Activated CD8-positive, alpha-beta T cell treated with anti-CD3 and anti-CD28 coated beads for 36 hours (primary cell): ENCODE results near the gene MXD3. TPM values are rescaled to one million over a fixed set of nuclear protein-coding genes. Genes with fewer than 3 reads are reported as not detected.
"Not testable (repeated sequence)": the region's sequence is repeated elsewhere in the genome, so short reads cannot be mapped to it uniquely, and the experiment has no call there.

Source experiments
- ATAC-seq: fragments of 200-7000 bp; cut with Tn5 transposase; one replicate; pipeline ENCODE4 v1.10.0; 2021; ENCODE audit warnings: mild to moderate bottlenecking, moderate library complexity
- CTCF ChIA-PET: fragments of 350-600 bp; sonication (Branson Sonifier 250); formaldehyde crosslinking; loops from one replicate; lab custom pipeline; 2021; ENCODE audit warnings: antibody characterized with exemption; lab: Charles Lee
- POLR2A ChIA-PET: fragments of 350-600 bp; sonication (Branson Sonifier 250); formaldehyde crosslinking; loops from one replicate; lab custom pipeline; 2021; ENCODE audit warnings: antibody characterized with exemption; lab: Charles Lee
- DNase-seq: peaks from one replicate; pipeline ENCODE4 v3.0.0-alpha.2; 2020
- H3K27ac Mint-ChIP-seq: one replicate; pipeline ENCODE4 v1.8.0; 2021; ENCODE audit warnings: mild to moderate bottlenecking, mixed read lengths
- H3K27me3 Mint-ChIP-seq: one replicate; pipeline ENCODE4 v1.8.0; 2021; ENCODE audit warnings: mixed read lengths
- H3K36me3 Mint-ChIP-seq: one replicate; pipeline ENCODE4 v1.8.0; 2021; ENCODE audit warnings: low read depth, mixed read lengths
- H3K4me1 Mint-ChIP-seq: one replicate; pipeline ENCODE4 v1.8.0; 2021; ENCODE audit warnings: low read depth, mixed read lengths
- H3K4me3 Mint-ChIP-seq: one replicate; pipeline ENCODE4 v1.8.0; 2021; ENCODE audit warnings: mild to moderate bottlenecking, moderate library complexity, mixed read lengths
- H3K9me3 Mint-ChIP-seq: one replicate; pipeline ENCODE4 v1.8.0; 2021; ENCODE audit warnings: mixed read lengths
- intact Hi-C: fragments of 100-400 bp; cut with micrococcal nuclease; formaldehyde crosslinking; loops from one replicate; pipeline ENCODE4 v1.10.0; 2022
- total RNA-seq, 2 experiments: library from RNA; stranded (reverse); gene quantifications; one replicate each; pipeline ENCODE4 v1.2.3, GENCODE V29; 2021
- TF ChIP-seq, protein P1 (sequence below): fragments of 200-600 bp; IDR thresholded peaks from one replicate; pipeline ENCODE4 v1.8.0; 2022; ENCODE audit warnings: antibody characterized with exemption, mild to moderate bottlenecking

The MXD3 gene
- total RNA-seq, 2 experiments from 2014 or later, result 19.3 to 25.1 TPM

DNA sequence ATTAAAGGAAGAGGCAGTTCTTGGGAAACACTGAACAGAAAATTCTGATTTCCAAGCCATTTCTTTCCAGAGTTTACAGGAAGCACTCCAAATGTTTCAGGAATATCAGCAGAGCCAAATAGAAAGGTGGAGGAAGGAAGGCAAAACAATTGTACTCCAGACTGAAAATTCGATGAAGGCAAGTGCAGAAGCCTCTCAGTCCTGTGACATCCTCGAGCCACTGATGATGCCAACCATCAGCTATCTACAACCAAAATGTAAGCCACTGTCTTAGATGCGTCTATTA lies 37.6 kb upstream of the MXD3 start:
- POLR2A ChIA-PET, result interaction anchor here (3.5 to 4.2 kb wide), 2 partner anchors 11 to 37 kb away, joined by 15 to 19 read pairs; no protein-coding TSS in a partner anchor
- Mint-ChIP-seq H3K36me3 (peaks cover 15% of the 10 kb centered on the region), H3K4me1 (peaks cover 41% of the 10 kb centered on the region), H3K4me3 (peak overlapping the region; percentile 93), H3K27ac (no peak overlapping the region), H3K9me3 (no peaks in the 10 kb centered on the region), H3K27me3 (no peaks in the 10 kb centered on the region)
- CTCF ChIA-PET, result interaction anchor here (0.9 to 5.3 kb wide), 6 partner anchors 23 to 108 kb away, joined by 3 to 28 read pairs (median 4); no protein-coding TSS in a partner anchor
- intact Hi-C loops, result no loop called here
- TF ChIP-seq, protein P1, sequence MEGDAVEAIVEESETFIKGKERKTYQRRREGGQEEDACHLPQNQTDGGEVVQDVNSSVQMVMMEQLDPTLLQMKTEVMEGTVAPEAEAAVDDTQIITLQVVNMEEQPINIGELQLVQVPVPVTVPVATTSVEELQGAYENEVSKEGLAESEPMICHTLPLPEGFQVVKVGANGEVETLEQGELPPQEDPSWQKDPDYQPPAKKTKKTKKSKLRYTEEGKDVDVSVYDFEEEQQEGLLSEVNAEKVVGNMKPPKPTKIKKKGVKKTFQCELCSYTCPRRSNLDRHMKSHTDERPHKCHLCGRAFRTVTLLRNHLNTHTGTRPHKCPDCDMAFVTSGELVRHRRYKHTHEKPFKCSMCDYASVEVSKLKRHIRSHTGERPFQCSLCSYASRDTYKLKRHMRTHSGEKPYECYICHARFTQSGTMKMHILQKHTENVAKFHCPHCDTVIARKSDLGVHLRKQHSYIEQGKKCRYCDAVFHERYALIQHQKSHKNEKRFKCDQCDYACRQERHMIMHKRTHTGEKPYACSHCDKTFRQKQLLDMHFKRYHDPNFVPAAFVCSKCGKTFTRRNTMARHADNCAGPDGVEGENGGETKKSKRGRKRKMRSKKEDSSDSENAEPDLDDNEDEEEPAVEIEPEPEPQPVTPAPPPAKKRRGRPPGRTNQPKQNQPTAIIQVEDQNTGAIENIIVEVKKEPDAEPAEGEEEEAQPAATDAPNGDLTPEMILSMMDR, result no peak
- DNase-seq (no peak), ATAC-seq (no peak)

DNA sequence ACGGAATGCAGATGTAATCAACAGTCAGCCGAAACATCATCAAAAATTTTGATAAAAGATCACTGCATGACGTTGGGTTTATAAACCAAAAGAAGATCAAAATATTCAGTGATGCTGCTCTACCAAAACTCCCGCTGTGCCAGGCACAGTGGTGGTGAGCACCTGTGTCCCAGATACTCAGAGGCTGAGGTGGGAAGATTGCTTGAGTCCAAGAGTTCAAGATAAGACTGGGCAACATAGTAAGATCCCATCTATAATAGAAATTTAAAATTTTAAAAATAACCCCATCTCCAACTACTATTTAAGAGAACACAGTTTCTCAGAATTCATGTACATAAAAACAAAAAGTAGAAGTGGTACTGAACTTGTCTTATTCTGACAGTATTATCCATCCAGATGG lies 36.0 kb upstream of the MXD3 start:
- intact Hi-C loops, result no loop called here
- TF ChIP-seq, protein P1, result no peak
- no peak overlapping the region for H3K4me3 Mint-ChIP-seq
- H3K27me3 Mint-ChIP-seq, result no peaks in the 10 kb centered on the region
- ChIA-PET CTCF (interaction anchor here (2.6 to 5.3 kb wide), 2 partner anchors 12 to 31 kb away, joined by 11 to 28 read pairs; no protein-coding TSS in a partner anchor), POLR2A (no interaction called here)
- H3K4me1 Mint-ChIP-seq, result peaks cover 44% of the 10 kb centered on the region
- no peaks in the 10 kb centered on the region for H3K9me3 Mint-ChIP-seq
- ATAC-seq (no peak), DNase-seq (no peak)
- peak overlapping the region; percentile 46 for H3K27ac Mint-ChIP-seq
- H3K36me3 Mint-ChIP-seq, result peaks cover 21% of the 10 kb centered on the region

DNA sequence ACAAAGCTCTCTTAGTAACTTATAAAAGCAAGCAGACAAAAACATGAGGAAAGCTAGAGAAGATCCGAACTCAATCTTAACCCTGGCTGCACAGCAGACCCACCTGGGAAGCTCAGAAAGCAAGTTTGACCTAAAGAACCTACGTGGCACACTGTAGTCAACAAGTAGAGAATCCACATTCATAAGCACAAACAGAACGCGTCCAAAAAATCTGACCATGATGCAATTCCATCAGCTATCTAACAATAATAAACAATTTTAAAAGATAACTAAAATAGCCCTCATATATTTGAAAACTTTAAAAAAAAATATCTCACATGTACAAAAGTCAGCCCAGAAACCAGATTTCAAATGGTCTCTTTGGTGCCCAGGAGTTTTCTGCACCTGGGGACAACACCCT lies 35.1 kb upstream of the MXD3 start:
- H3K4me3 Mint-ChIP-seq, result no peak overlapping the region
- peaks cover 22% of the 10 kb centered on the region for H3K36me3 Mint-ChIP-seq
- H3K27ac Mint-ChIP-seq, result no peak overlapping the region
- H3K4me1 Mint-ChIP-seq, result peaks cover 44% of the 10 kb centered on the region
- intact Hi-C loops, result no loop called here
- no peak for ATAC-seq
- H3K27me3 Mint-ChIP-seq, result no peaks in the 10 kb centered on the region
- POLR2A ChIA-PET, result interaction anchor here (0.9 to 2.3 kb wide), 2 partner anchors 15 to 36 kb away, joined by 3 to 8 read pairs; no protein-coding TSS in a partner anchor
- CTCF ChIA-PET, result interaction anchor here (0.9 to 2.6 kb wide), 9 partner anchors 9 to 235 kb away, joined by 3 to 11 read pairs (median 6); no protein-coding TSS in a partner anchor
- TF ChIP-seq, protein P1, result no peak
- DNase-seq, result no peak
- no peaks in the 10 kb centered on the region for H3K9me3 Mint-ChIP-seq

DNA sequence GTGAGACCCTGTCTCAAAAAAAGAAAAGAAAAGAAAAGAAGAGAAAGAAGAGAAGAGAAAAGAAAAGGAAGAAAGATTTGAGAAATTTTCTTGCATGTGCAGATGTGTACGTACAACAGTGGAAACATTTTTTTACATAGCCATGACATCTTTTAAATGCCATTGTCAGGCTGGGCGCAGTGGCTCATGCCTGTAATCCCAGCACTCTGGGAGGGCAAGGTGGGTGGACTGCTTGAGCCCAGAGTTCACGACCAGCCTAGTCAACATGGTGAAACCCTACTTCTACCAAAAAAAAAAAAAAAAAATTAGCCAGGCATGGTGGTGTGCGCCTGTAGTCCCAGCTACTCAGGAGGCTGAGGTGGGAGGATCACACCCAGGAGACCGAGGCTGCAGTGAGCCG lies 33.2 kb upstream of the MXD3 start:
- Mint-ChIP-seq H3K27ac (no peak overlapping the region), H3K9me3 (no peaks in the 10 kb centered on the region), H3K4me1 (peaks cover 44% of the 10 kb centered on the region), H3K27me3 (no peaks in the 10 kb centered on the region), H3K4me3 (no peak overlapping the region), H3K36me3 (peaks cover 26% of the 10 kb centered on the region)
- DNase-seq, result no peak
- CTCF ChIA-PET, result interaction anchor here (0.8 to 2.3 kb wide), 3 partner anchors 27 to 47 kb away, joined by 3 to 10 read pairs (median 7); no protein-coding TSS in a partner anchor
- intact Hi-C loops, result no loop called here
- no peak for ATAC-seq
- POLR2A ChIA-PET, result interaction anchor here (0.7 kb wide), 1 partner anchor 11 kb away, joined by 3 read pairs; no protein-coding TSS in a partner anchor
- TF ChIP-seq, protein P1, result no peak

DNA sequence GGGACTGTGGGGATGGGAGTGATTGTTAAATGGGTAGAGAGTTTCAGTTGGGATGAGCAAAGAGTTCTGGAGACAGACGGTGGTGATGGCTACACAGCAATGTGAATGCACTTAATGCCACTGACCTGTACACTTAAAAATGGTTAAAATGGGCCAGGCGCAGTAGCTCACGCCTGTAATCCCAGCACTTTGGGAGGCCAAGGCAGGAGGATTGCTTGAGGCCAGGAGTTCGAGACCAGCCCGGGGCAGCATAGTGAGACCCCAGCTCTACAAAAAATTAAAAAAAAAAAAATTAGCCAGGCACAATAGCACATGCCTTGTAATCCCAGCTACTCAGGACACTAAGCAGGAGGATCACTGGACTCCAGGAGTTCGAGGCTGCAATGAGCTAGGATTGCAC lies 32.1 kb upstream of the MXD3 start:
- ATAC-seq (no peak), DNase-seq (no peak)
- ChIA-PET POLR2A (no interaction called here), CTCF (interaction anchor here (1.4 kb wide), 1 partner anchor 25 kb away, joined by 3 read pairs; no protein-coding TSS in a partner anchor)
- H3K36me3 Mint-ChIP-seq, result peaks cover 26% of the 10 kb centered on the region
- no peak overlapping the region for H3K27ac Mint-ChIP-seq
- intact Hi-C loops, result no loop called here
- H3K4me3 Mint-ChIP-seq, result no peak overlapping the region
- no peaks in the 10 kb centered on the region for H3K27me3 Mint-ChIP-seq
- no peaks in the 10 kb centered on the region for H3K9me3 Mint-ChIP-seq
- peaks cover 41% of the 10 kb centered on the region for H3K4me1 Mint-ChIP-seq
- TF ChIP-seq, protein P1, result no peak

DNA sequence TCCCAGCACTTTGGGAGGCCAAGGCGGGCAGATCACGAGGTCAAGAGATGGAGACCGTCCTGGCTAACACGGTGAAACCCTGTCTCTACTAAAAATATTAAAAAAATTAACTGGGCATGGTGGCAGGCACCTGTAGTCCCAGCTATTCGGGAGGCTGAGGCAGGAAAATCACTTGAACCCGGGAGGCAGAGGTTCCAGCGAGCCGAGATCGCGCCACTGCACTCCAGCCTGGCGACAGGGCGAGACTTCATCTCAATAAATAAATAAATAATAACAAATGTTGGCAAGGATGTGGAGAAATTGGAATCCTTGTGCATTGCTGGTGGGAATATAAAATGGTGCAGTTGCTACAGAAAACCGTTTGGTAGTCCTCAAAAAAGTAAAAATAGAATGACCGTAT lies 31.3 kb upstream of the MXD3 start:
- H3K9me3 Mint-ChIP-seq, intact Hi-C loops, H3K27me3 Mint-ChIP-seq, ATAC-seq, POLR2A ChIA-PET, H3K27ac Mint-ChIP-seq, DNase-seq, H3K4me3 Mint-ChIP-seq: not testable (repeated sequence)
- CTCF ChIA-PET, result interaction anchor here (1.3 to 1.4 kb wide), 2 partner anchors 25 to 30 kb away, joined by 3 read pairs; no protein-coding TSS in a partner anchor
- peaks cover 41% of the 10 kb centered on the region for H3K4me1 Mint-ChIP-seq
- H3K36me3 Mint-ChIP-seq, result peaks cover 26% of the 10 kb centered on the region
